Body of pancreas (tissue), 4 donors: Measurements from ENCODE around the gene APOM.

ENCODE experiments used
- POLR2A ChIP-seq, 3 donors: fragments of 450-650 bp; IDR thresholded peaks; one replicate each; pipeline ENCODE4 v1.6.1; 2016; ENCODE audit warnings: antibody characterized with exemption in 3 of 3, mild to moderate bottlenecking in 2 of 3
- TF ChIP-seq, protein P1 (sequence below), 7 experiments: fragments of 450-650 bp in 4 of 7; fragments of 200-600 bp in 3 of 7; sonication (generic) in 3 of 7; IDR thresholded peaks; one replicate each; pipeline ENCODE4 v1.5.1; 2016 to 2019; ENCODE audit warnings: antibody characterized with exemption in 7 of 7

DNA sequence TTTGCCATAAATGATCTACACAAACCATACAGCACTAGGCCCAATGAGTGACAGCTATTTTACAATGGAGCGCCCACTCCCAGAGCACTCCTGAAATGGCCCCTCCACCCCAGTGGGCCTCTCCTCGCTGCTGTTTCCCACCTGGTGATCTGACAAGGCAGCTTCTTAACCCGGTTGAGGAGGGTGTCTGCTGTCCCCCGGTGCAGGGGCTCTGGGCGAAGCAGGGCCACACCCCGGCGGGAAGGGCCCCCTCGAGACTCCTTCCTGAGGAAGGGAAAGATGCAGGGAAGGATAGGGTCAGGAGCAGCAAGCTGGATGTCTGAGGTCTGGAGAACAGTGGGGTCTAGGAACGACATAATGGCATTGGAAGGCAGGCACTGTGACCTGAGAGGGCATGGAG lies 37.2 kb downstream of the APOM start:
- TF ChIP-seq POLR2A (IDR thresholded peaks at IDR 0.05) = no peak
- TF ChIP-seq, protein P1, sequence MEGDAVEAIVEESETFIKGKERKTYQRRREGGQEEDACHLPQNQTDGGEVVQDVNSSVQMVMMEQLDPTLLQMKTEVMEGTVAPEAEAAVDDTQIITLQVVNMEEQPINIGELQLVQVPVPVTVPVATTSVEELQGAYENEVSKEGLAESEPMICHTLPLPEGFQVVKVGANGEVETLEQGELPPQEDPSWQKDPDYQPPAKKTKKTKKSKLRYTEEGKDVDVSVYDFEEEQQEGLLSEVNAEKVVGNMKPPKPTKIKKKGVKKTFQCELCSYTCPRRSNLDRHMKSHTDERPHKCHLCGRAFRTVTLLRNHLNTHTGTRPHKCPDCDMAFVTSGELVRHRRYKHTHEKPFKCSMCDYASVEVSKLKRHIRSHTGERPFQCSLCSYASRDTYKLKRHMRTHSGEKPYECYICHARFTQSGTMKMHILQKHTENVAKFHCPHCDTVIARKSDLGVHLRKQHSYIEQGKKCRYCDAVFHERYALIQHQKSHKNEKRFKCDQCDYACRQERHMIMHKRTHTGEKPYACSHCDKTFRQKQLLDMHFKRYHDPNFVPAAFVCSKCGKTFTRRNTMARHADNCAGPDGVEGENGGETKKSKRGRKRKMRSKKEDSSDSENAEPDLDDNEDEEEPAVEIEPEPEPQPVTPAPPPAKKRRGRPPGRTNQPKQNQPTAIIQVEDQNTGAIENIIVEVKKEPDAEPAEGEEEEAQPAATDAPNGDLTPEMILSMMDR (IDR thresholded peaks at IDR 0.05) = no peak
